ENCODE results near the gene HMG20A.

The HMG20A gene

GRCh38 chr15:77410701-77411618 is 9.7 kb upstream of the HMG20A start:
- no peak for FAIRE-seq
- TF ChIP-seq POLR2A (IDR thresholded peaks at IDR 0.05; ENCODE audit: low read depth, low read length) (no peak), TAF1 (IDR thresholded peaks at IDR 0.05; ENCODE audit: borderline replicate concordance, low read depth, low read length) (no peak), POLR2AphosphoS5 (IDR thresholded peaks at IDR 0.05; ENCODE audit: low read depth, low read length) (no peak)
- no peak for DNase-seq (ENCODE audit: insufficient read length)

DNA sequence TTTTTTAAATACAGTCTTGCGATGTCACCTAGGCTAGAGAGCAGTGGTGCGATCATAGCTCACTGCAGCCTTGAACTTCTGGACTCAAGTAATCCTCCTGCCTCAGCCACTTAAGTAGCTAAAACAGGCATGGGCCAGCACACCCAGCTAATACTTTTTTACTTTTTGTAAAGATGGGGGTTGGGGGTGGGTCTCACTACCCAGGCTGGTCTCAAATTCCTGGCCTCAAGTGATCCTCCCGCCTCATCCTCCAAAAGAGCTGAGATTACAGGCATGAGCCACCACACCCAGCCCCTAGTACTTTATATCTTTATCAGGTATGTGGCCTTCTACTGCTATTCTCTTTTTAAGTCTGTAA is 9.1 kb upstream of the HMG20A start:
- FAIRE-seq (no peak), DNase-seq (ENCODE audit: insufficient read length) (no peak)
- no peak for TF ChIP-seq POLR2AphosphoS5 (IDR thresholded peaks at IDR 0.05; ENCODE audit: low read depth, low read length)
- TF ChIP-seq TAF1 (IDR thresholded peaks at IDR 0.05; ENCODE audit: borderline replicate concordance, low read depth, low read length) = no peak
- no peak for TF ChIP-seq POLR2A (IDR thresholded peaks at IDR 0.05; ENCODE audit: low read depth, low read length)

- DNase-seq (ENCODE audit: insufficient read length) (no peak), FAIRE-seq (no peak)
- no peak for TF ChIP-seq TAF1 (IDR thresholded peaks at IDR 0.05; ENCODE audit: borderline replicate concordance, low read depth, low read length)
- no peak for TF ChIP-seq POLR2AphosphoS5 (IDR thresholded peaks at IDR 0.05; ENCODE audit: low read depth, low read length)
- TF ChIP-seq POLR2A (IDR thresholded peaks at IDR 0.05; ENCODE audit: low read depth, low read length) = no peak
Observed at GRCh38 chr15:77412972-77413698, 7.6 kb upstream of the HMG20A start.

GRCh38 chr15:77413699-77414349 is 6.9 kb upstream of the HMG20A start:
- FAIRE-seq (no peak), DNase-seq (ENCODE audit: insufficient read length) (no peak)
- no peak for TF ChIP-seq TAF1 (IDR thresholded peaks at IDR 0.05; ENCODE audit: borderline replicate concordance, low read depth, low read length)
- no peak for TF ChIP-seq POLR2AphosphoS5 (IDR thresholded peaks at IDR 0.05; ENCODE audit: low read depth, low read length)
- no peak for TF ChIP-seq POLR2A (IDR thresholded peaks at IDR 0.05; ENCODE audit: low read depth, low read length)

DNA sequence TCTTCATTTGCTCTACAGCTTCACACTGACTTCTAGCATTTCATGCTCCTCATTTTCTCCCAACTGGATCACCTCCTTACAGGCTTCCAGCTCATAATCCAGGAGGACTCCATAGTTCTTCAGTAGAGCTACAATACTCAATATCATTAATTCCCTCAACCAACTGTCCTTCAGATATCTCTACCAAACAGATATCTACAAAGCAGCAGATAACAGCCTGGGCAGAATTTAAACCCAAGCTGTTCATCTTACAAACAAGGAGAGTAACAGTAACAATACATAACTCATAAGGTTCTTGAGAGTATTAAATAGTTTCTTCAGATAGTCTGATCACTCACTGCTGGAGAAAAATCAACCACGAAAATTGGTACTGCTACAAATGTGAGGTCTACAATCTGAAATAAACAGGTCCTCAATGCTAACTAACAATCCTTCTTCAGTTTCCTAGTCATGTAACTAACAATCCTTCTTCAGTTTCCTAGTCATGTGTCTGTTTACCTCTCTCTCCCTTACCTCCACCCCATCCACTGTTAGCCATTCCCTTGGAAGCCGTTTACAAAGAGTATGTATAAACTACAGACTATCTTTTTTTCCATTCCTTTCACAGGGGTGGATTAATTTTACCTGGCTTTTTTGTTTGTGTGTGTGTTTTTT is 5.8 kb upstream of the HMG20A start:
- no peak for FAIRE-seq
- no peak for TF ChIP-seq TAF1 (IDR thresholded peaks at IDR 0.05; ENCODE audit: borderline replicate concordance, low read depth, low read length)
- TF ChIP-seq POLR2A (IDR thresholded peaks at IDR 0.05; ENCODE audit: low read depth, low read length) = no peak
- TF ChIP-seq POLR2AphosphoS5 (IDR thresholded peaks at IDR 0.05; ENCODE audit: low read depth, low read length) = no peak
- no peak for DNase-seq (ENCODE audit: insufficient read length)

- FAIRE-seq = no peak
- no peak for TF ChIP-seq POLR2A (IDR thresholded peaks at IDR 0.05; ENCODE audit: low read depth, low read length)
- TF ChIP-seq TAF1 (IDR thresholded peaks at IDR 0.05; ENCODE audit: borderline replicate concordance, low read depth, low read length) = no peak
- TF ChIP-seq POLR2AphosphoS5 (IDR thresholded peaks at IDR 0.05; ENCODE audit: low read depth, low read length) = no peak
- DNase-seq (ENCODE audit: insufficient read length) = no peak
Observed at GRCh38 chr15:77415450-77416147, 5.1 kb upstream of the HMG20A start.

- no peak for FAIRE-seq
- no peak for DNase-seq (ENCODE audit: insufficient read length)
- no peak for TF ChIP-seq POLR2A (IDR thresholded peaks at IDR 0.05; ENCODE audit: low read depth, low read length)
- TF ChIP-seq POLR2AphosphoS5 (IDR thresholded peaks at IDR 0.05; ENCODE audit: low read depth, low read length) = no peak
- no peak for TF ChIP-seq TAF1 (IDR thresholded peaks at IDR 0.05; ENCODE audit: borderline replicate concordance, low read depth, low read length)
Observed at GRCh38 chr15:77416148-77416455, 4.6 kb upstream of the HMG20A start.

DNA sequence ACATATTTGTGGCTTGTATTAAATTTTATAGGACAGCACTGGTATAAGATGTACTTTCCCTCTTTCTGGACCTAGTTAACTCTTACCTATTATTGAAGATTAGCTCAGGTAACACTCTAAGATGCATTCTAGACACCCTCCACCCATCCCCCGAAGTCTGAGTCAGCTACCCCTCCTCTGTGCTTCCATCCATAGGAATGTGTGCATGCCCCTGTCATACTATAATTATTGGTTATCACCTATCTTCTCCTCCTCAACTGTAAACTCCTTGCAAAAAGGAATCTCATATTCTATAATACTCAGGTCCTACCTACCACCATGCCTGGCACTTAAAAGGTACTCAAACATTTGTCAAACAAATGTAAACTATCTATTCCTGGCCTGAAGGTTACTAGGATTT is 3.7 kb upstream of the HMG20A start:
- DNase-seq (ENCODE audit: insufficient read length) (no peak), FAIRE-seq (no peak)
- TF ChIP-seq POLR2AphosphoS5 (IDR thresholded peaks at IDR 0.05; ENCODE audit: low read depth, low read length) = no peak

DNA sequence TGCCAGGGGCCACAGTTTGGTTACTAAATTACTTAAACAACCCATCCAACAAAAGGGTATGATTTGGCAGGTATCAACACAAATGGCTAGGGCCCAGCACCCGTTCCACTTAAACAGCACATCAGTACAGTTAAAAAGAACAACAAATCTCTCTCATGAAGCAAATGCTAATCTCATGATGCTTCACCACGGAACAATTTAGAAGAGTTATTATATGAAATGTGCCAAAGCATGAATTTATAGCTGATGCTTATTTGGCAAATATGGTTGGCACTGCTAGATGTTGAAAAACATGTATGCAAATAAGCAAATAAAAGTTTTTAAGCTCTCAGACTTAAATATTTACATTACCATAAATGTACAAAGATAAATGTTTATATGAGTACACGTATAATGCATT is 3.1 kb upstream of the HMG20A start:
- DNase-seq (ENCODE audit: insufficient read length) (no peak), FAIRE-seq (no peak)

GRCh38 chr15:77418391-77418965 is 2.2 kb upstream of the HMG20A start:
- TF ChIP-seq POLR2A (IDR thresholded peaks at IDR 0.05; ENCODE audit: low read depth, low read length) (no peak), TAF1 (IDR thresholded peaks at IDR 0.05; ENCODE audit: borderline replicate concordance, low read depth, low read length) (no peak), POLR2AphosphoS5 (IDR thresholded peaks at IDR 0.05; ENCODE audit: low read depth, low read length) (no peak)
- no peak for FAIRE-seq
- no peak for DNase-seq (ENCODE audit: insufficient read length)

More for the DNA sequence above, 3.1 kb upstream of the HMG20A start:
- no peak for TF ChIP-seq TAF1 (IDR thresholded peaks at IDR 0.05; ENCODE audit: borderline replicate concordance, low read depth, low read length)
- TF ChIP-seq POLR2AphosphoS5 (IDR thresholded peaks at IDR 0.05; ENCODE audit: low read depth, low read length) = no peak
- TF ChIP-seq POLR2A (IDR thresholded peaks at IDR 0.05; ENCODE audit: low read depth, low read length) = no peak

Measured in GM12892 (cell line).